ENCODE measurements around the gene MTA3. TPM values are rescaled to one million over a fixed set of nuclear protein-coding genes. Genes with fewer than 3 reads are reported as not detected.

The MTA3 gene
- total and polyA plus RNA-seq, 10 donors, result 11.6 to 42.9 (median 28.5) TPM

- DNase-seq, result no peak
- H3K9me3 ChIP-seq, result no peaks in the 10 kb centered on the region
- H3K36me3 ChIP-seq, result no peaks in the 10 kb centered on the region
- peaks cover 0 to 53% (median 34%) of the 10 kb centered on the region in 6 donors for H3K4me1 ChIP-seq
- TF ChIP-seq CTCF (IDR thresholded peaks at IDR 0.05 in 8 of 11, conservative IDR thresholded peaks at IDR 0.05 in 3 of 11) (no peak), POLR2A (IDR thresholded peaks at IDR 0.05) (no peak), POLR2AphosphoS5 (IDR thresholded peaks at IDR 0.05) (no peak)
- peak overlapping the region; percentile 51 to 81 (median 62) for H3K4me3 ChIP-seq
- peak overlapping the region; percentile 62 to 88 (median 84) for H3K27ac ChIP-seq
- intact Hi-C loops (cut with DNase I; ENCODE audit: low total_unique reads), result no loop called here
- WGBS, 5 donors, result 29 to 48% (median 33%) methylated on average over 19 to 22 of the region's 22 CpGs
- peaks cover 0 to 20% (median 7%) of the 10 kb centered on the region in 7 donors for H3K27me3 ChIP-seq (replicated peaks in 1 of 7)
Measured at GRCh38 chr2:42793334-42794270, 225.2 kb downstream of the MTA3 start.

- TF ChIP-seq CTCF (IDR thresholded peaks at IDR 0.05 in 8 of 11, conservative IDR thresholded peaks at IDR 0.05 in 3 of 11) (peak in 2 of 11 experiments; percentile 13 to 14), POLR2A (IDR thresholded peaks at IDR 0.05) (no peak)
- H3K36me3 ChIP-seq, result no peaks in the 10 kb centered on the region
- peak; percentile 55 for DNase-seq
- H3K9me3 ChIP-seq, result no peaks in the 10 kb centered on the region
- intact Hi-C loops (cut with DNase I; ENCODE audit: low total_unique reads), result no loop called here
- peak overlapping the region in 6 of 8 donors; percentile 10 to 88 (median 84) for H3K27ac ChIP-seq
- peaks cover 0 to 20% (median 7%) of the 10 kb centered on the region in 7 donors for H3K27me3 ChIP-seq (replicated peaks in 1 of 7)
- H3K4me3 ChIP-seq, result no peak overlapping the region
- WGBS, 5 donors, result 80 to 86% (median 84%) methylated on average over 8 of the region's 8 CpGs
- H3K4me1 ChIP-seq, result peaks cover 0 to 53% (median 34%) of the 10 kb centered on the region in 6 donors
Measured at GRCh38 chr2:42794271-42795046, 226.0 kb downstream of the MTA3 start.

- no peak for TF ChIP-seq POLR2A (IDR thresholded peaks at IDR 0.05)
- H3K27me3 ChIP-seq (replicated peaks in 1 of 7), result peaks cover 0 to 20% (median 7%) of the 10 kb centered on the region in 7 donors
- H3K4me1 ChIP-seq, result peaks cover 0 to 53% (median 34%) of the 10 kb centered on the region in 6 donors
- intact Hi-C loops (cut with DNase I; ENCODE audit: low total_unique reads), result no loop called here
- H3K4me3 ChIP-seq, result no peak overlapping the region
- no peak for DNase-seq
- 77 to 91% (median 87%) methylated on average over 6 of the region's 6 CpGs for WGBS, 5 donors
- H3K27ac ChIP-seq, result peak overlapping the region in 4 of 8 donors; percentile 21 to 84 (median 54)
- no peaks in the 10 kb centered on the region for H3K9me3 ChIP-seq
- no peaks in the 10 kb centered on the region for H3K36me3 ChIP-seq
Measured at GRCh38 chr2:42795275-42795674, 226.8 kb downstream of the MTA3 start.

- Histone ChIP-seq H3K9me3 (no peaks in the 10 kb centered on the region), H3K27ac (peak overlapping the region in 6 of 8 donors; percentile 5 to 64 (median 32)), H3K36me3 (no peaks in the 10 kb centered on the region), H3K27me3 (replicated peaks in 1 of 7) (peaks cover 0 to 20% (median 7%) of the 10 kb centered on the region in 7 donors), H3K4me3 (no peak overlapping the region), H3K4me1 (peaks cover 0 to 53% (median 34%) of the 10 kb centered on the region in 6 donors)
- 48 to 67% (median 58%) methylated on average over 3 of the region's 3 CpGs for WGBS, 5 donors
- TF ChIP-seq POLR2AphosphoS5 (IDR thresholded peaks at IDR 0.05), result no peak
- TF ChIP-seq CTCF (IDR thresholded peaks at IDR 0.05 in 8 of 11, conservative IDR thresholded peaks at IDR 0.05 in 3 of 11), result no peak
- no peak for TF ChIP-seq POLR2A (IDR thresholded peaks at IDR 0.05)
- intact Hi-C loops (cut with DNase I; ENCODE audit: low total_unique reads), result no loop called here
- peak; percentile 49 for DNase-seq
Measured at GRCh38 chr2:42795841-42796301, 227.4 kb downstream of the MTA3 start.
